HG03565 (cell line): ENCODE results near the gene CLN6.
"Not testable (repeated sequence)": the region's sequence is repeated elsewhere in the genome, so short reads cannot be mapped to it uniquely, and the experiment has no call there.

ENCODE experiments used
- ATAC-seq: cut with Tn5 transposase; IDR thresholded peaks from one replicate; pipeline ENCODE4 v1.9.1; 2021; ENCODE audit warnings: mild to moderate bottlenecking, moderate library complexity; ENCODE audit not compliant: unreplicated experiment

The CLN6 gene

DNA sequence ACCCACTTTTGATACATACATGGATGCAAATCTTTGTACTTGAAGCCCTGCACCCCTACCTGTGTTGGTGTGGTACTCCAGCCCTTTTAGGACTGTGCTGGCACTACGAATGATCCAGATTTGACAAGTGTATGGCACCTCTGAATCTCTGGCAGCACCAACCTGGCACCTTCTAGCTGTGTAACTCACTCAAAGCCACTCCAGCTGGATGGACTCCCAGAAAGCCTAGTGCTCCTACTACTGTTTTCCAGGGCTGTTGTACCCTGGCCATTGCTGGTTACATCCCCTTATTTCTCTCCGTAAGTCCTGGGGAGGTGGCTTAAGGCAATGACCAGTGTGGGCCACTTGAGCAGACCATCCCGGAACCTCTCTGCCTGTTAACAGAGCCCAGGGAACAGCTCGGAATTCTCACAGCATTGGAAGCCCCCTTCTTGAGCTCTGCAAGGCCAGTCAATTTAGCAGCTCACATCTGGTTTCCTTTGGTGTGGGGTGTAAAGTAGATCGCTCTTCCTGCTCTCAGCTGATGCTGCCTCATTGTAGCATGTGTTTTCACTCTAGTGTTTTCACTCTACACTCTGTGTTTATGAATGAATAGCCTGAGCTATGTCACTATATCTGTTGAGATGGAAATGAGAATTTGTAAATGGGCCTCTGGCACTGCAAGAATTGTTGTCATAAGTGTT, 36.6 kb downstream of the CLN6 start:
- no peak for ATAC-seq

DNA sequence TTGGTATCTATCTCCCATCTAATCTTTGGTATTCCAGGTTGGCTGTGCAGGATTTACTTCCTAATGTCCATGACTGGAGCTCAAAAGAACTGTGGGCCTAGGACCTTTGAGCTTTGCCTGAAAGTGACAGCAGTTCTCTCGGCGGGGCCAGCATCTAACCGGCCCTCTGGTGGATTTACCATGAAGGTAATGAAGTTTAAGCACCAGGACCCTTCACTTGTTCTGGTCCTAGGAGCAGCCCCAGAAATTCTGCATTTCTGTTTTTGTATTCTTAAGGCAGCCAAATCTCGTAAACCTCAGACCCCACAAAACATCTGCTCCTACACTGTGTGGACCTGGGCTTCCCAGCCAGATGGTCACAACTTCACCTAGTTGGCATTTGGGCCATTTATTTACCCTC, 37.4 kb downstream of the CLN6 start:
- ATAC-seq = no peak

DNA sequence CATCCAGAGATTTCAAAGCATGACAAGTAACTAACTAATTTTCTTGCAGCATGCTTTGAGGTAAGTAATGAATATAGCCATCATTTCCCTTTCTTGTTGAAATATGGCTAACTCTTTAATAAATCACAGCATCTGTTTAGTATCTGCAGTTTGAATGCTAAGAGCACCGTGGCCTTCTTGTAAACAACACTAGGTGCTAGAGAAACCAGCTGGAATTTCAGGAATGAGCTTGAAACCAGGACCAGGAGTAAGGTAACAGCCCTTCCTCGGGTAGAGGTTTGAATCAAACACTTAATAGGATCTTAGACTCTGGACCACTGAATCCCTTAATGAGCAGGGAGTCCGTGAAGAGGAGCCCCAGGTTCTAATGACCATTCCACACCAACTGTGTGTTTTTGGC, 38.0 kb downstream of the CLN6 start:
- no peak for ATAC-seq

DNA sequence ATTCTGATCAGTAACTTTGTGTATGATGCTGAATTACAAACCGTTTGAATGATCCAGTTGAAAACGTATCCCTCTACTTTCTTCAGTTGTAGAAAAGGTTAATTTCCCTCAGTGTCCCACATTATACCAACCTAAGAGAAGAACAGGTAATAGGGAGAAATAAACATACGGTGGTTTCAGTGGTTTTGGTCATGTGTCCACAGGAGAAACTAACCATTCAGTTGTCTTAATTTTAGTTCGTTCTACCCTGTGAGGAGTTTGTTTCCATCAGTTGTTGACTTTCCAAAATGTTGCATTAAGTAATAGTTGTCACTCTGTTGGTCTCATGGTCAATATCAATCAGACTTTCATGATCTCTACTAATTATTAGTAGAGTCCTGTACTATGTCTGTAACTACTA, 39.5 kb downstream of the CLN6 start:
- ATAC-seq = no peak

DNA sequence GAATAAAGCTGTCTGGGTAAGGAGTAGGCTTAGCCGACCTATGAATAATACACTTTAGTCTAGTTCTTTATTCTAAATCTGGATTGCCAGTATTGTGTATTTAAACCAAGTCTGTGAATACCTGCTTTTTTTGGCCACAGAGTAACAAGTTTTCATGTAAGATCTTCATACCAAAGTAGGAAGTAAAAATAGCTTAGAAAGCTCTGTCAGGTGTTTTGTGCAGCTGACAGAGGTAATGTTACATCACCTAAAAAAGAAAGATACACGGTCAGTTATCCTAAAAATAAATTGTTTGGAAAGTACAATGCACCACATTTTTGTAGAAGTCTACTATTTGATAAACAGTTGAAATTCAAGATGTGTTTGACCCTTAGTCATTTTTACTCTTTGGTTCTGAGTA, 40.9 kb downstream of the CLN6 start:
- no peak for ATAC-seq

DNA sequence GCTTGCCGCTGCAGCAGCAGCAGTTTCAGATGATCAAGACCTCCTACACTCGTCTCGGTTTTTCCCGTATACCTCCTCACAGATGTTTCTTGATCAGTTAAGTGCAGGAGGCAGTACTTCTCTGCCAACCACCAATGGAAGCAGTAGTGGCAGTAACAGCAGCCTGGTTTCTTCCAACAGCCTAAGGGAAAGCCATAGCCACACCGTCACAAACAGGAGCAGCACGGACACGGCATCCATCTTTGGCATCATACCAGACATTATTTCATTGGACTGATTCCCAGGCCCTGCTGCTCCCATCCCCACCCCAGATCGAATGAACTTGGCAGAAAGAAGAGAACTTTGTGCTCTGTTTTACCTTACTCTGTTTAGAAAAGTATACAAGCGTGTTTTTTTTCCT, 42.0 kb downstream of the CLN6 start:
- no peak for ATAC-seq

DNA sequence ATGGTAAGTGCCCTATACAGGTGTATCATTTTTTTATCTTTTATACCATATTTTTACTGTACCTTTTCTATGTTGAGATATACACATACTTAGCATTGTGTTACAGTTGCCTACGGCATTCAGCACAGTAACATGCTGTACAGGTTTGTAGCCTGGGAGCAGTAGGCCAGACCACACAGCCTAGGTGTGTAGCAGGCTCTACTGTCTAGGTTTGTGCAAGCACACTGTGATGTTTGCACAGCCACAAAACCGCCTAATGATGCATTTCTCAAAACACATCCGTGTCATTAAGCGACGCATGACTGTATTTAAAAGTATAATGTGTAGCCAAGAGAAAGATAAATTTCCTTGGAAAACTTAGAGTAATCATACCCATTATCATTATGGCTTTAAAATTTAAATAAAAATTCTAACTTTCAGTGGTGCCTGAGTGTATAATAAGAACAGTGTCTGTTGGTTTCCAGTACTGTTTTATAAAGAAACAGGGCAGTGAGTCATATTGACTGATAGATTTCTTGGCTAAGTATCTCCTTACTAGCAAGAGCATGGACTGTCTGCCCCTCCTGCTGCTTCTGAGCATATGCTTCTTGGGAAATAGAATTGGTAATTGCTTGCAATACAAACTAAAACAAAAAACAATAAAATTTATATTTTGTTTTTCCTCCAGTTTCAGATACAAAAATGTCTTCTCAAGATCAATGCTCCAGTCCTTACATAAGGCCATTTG, 42.7 kb downstream of the CLN6 start:
- ATAC-seq = no peak

DNA sequence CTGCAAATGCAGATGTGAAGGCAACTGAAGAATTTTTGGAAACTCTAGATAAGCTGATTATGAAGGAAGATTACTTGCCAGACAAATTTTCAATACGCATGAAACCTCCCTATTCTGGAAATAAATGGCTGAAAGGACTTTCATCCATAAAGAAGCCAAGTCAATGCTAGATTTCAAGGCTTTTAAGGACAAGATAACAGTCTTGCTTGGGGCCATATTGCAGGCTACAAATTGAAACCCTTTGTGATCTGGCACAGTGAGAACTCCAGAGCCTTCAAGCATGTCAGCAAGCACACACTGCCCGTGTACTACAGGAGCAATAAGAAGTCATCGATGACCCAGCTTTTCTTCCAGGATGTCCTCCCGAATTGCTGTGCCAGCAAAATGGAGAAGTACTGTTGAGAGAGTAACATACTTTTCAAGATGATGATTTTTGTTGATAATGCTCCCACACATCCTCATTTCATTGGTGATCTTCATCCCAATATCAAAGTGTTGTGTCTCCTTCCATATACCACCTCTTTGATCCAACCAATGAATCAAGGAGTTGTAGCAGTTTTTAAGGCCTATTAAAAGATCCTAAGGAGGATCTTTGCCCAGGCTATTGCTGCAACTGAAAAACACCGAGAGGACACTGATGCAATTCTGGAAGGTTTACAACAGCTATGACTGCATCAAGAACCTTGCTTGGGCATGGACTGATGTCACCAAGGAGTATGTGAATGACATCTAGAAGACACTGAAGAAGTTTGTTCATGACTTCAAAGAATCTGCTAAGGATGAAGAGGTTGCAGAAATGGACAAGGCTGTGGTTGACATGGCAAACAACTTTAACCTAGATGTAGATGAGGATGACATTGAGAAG, 44.7 kb downstream of the CLN6 start:
- ATAC-seq = no peak

DNA sequence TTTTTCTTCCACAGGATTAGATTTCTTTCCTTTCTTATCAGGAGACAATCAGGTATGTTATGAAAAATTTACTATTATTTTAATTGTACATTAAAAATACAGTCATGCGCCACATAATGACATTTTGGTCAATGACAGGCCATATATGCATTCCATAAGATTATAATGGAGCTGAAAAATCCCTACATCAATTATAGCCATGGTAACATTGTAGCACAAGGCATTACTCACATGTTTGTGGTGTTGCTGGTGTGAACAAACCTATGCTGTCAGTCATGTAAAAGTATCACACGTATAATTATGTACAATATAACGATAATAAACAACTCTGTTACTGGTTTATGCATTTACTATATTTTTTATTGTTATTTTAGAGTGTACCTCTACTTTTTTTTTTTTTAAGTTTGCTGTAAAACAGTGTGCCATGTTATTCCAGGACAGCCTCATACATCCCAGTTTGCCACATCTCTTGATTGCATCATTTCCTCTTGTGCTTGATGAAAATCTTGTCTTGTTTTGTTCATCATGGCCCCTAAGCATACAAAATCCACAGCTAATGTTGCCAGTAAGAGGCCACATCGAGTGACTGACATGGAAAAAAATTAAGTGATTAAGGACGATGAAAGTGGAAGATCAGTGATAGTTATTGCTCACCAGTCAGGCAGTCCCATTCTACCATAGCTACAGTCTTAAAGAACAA, 45.8 kb downstream of the CLN6 start:
- ATAC-seq = no peak

DNA sequence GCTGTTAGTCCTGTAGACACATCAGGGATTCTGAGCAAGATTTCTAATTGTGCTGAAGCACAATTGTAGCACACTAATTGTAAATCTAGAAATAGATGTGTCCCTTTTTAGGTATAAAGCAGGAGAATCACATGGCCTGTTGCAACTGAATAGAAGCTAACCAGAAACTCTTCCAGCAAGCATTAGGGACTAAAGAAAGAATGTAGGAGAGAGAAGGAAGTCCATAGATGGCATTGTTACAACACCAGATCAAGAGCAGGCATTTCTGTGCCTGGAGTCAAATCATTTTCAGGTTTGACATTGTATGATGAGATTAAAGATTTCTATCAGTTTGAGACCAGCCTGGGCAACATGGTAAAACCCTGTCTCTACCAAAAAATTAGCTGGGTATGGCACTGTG, 51.8 kb downstream of the CLN6 start:
- no peak for ATAC-seq

DNA sequence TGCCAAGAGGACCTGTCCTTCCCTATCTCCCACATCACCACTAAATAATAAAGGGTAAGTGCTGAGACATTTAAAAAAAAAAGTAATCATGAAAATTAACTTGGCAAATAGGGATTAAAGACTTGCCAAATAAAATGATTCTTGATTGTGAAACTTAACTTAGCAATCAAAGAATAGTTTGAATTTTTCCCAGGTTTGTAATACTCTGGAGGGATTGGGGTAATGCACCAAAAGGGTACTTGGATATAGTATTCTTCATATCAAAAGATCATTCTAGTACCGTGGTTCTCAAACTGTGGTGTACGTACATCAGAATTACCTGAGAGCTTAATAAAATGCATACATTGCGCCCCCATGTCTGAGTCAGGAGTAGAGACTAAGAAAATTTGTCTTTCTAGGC, 52.9 kb downstream of the CLN6 start:
- ATAC-seq = no peak

DNA sequence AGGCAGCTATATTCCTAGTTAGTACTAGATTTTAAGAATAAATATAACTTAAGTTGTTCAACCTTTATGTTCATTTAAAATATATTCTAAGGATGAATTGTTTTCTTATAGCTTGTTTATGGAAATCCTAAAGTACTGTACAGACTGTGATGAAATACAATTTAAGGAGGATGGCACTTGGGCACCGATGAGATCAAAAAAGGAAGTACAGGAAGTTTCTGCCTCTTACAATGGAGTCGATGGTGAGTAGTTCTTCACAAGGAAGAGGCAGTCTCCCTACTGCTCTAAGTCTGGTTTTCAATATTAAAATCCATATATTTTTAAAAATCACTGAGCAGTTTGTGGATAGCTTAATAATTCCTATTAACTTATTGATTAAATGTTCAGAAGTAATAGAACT, 54.0 kb downstream of the CLN6 start:
- ATAC-seq = no peak

DNA sequence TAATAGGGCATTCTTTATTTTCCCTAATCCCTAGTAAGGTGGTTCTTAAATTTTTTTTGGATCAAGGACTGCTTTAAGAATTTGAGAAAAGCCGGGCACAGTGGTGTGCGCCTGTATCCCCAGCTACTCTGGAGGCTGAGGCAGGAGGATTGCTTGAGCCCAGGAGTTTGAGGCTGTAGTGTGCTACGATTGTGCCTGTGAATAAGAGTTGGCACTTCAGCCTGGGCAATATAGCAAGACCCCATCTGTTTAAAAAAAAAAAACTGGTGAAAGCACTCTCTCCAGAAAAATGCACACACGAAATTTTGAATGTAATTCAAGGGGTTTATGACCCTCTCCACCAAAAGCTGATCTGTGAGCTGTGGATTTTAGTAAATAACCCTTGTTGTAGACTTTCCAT, 56.4 kb downstream of the CLN6 start:
- ATAC-seq = no peak

DNA sequence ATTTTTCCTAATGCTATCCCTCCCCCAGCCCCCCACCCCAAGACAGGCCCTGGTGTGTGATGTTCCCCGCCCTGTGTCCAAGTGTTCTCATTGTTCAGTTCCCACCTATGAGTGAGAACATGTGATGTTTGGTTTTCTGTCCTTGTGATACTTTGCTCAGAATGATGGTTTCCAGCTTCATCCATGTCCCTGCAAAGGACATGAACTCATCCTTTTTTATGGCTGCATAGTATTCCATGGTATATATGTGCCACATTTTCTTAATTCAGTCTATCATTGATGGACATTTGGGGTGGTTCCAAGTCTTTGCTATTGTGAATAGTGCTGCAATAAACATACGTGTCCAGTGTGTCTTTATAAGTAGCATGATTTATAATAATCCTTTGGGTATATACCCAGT, 57.5 kb downstream of the CLN6 start:
- ATAC-seq = not testable (repeated sequence)

DNA sequence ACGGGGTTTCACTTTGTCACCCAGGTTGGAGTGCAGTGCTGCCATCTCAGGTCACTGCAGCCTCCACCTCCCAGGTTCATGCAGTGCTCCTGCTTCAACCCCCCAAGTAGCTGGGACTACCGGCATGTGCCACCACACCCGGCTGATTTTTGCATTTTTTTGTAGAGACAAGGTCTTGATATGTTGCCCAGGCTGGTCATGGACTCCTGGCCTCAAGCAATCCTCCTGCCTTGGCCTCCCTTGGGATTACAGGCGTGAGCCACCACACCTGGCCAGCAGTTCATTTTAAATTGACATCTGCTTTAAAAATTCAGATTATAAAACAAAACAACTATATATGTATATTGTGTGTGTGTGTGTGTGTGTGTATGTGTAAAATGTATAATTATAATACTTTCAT, 62.7 kb downstream of the CLN6 start:
- ATAC-seq = no peak

DNA sequence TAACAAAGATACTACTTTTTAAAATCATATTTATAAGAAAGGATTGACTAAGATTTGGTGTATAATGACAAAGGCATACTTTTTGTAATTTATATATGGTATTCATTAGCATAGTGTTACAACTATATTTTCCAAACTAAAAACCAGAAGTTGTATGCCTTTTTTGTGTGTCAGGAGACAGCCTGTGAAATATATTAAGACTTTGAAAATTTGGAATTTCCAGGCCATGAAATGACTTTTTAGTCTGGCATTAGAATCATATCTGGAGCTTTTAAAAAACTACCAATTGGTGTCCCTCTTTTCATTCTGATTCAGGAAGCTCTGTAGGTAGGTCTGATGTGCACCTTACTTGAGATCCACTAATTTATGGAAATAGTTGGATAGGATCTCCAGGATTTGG, 66.3 kb downstream of the CLN6 start:
- no peak for ATAC-seq

DNA sequence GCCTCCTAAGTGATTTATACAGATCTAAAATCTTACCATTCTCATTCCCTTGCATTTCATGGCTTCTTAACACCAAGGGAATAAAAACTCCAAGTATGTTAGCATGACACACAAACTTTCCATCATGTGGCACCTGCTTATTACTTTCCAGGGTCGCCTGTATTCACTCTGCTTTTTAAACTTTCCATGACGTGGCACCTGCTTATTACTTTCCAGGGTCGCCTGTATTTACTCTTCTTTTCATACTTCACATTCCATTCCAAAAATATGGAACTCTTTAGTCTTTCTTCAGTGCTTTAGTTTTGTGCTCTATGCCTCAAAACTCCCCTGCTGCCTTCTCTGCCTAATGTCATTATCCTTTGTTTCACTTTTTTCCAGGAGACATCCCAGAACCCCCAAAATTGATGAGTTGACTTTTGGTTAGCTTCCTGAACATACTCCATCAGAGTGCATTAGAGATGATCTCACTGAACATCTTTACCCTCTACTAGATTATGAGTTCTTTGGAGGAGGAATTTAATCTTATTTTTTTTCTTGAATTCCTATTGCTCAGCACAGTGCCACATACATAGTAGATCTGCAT, 71.4 kb downstream of the CLN6 start:
- ATAC-seq = no peak

DNA sequence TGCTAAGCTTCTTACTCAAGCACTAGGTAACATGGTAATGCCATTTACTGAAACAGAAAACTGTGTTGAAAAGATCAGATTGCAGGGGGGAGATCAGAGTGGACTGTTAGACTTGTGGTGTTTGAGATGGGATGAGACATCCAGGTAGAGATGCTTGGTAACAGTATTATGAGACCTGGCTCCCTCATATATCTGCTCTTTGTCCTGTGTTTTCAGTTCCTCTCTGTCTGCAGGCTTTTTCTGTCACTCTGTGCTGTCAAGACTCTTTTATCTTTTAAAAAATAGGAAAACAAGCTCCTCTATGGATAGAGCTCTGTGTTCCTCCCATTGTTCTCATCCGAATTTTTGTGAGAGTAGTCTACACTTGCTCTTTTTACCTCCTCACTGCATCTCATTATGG, 72.5 kb downstream of the CLN6 start:
- no peak for ATAC-seq
